DMS153 treated with DMSO at 0.1 percent for 48 hours (cell line): ENCODE measurements around the gene DSCAM.

Source experiments
- DNase-seq: peaks from one replicate; lab custom pipeline; 2025; ENCODE audit not compliant: unreplicated experiment; lab: John Stamatoyannopoulos, UW

DSCAM gene

DNA sequence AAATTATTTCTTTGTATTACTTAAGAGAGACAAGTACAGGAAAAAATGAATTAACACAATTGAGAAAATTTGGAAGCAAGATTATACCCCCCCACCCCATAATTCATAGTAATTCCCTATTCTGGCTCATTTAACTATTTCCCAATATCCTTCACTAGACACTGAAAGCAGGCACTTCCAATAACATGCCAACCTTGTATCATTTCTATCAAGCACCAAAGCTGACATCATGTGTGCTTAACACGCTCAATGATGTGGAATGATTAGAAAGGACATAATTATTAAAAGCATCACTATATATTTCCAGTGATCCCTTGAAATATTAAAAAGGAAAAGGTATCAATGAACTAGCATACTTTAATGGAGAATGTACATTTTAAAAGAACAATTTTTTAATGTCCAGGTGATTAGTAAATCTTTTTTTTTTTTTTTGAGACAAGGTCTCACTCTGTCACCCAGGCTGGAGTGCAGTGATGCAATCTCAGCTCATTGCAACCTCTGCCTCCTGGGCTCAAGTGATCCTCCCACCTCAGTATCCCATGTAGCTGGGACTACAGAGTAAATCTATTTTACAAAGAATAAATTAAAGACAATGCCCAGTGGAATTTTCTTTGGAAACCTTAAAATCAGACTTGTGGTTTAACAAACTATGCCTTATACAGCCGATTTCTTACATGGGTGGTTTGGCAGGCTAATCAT, 443.9 kb downstream of the DSCAM start:
- no peak for DNase-seq

DNA sequence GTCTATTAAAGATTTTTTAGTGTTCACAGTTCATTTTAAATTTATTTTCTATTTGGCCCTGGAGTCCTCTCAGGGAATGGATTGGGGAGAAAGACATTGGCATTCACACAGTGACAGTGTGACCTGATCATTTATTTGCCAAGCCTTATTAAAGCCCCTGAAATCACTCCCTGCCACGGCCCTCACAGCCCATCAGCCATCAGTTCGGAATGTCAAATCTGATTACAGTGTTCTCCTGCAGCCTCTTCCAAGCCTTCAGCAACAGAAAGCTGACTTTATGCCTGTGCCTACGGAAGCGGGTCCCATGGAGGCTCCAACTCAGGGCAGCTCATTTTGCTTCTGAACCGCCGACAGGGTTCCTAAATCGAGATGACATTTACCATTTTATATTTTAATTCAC, 451.2 kb downstream of the DSCAM start:
- DNase-seq = no peak

DNA sequence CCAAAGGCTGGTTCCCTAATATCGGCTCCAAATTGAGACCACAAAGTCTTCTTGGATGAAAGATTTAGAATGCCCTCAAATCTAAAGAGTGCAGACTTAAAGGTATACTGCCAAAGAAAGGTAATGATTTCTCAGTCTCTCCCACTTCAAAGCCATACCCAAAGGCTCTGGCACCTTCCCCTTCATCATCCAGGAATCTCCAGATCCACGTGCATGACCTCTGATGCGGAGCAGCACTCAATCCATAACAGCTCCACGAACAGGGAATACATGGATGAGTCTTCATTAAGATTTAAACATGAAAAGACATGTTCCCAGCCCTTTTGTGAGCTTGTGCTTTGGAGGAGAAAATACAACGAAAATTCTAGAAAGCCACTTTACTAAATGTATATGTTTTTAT, 453.9 kb downstream of the DSCAM start:
- DNase-seq = no peak

DNA sequence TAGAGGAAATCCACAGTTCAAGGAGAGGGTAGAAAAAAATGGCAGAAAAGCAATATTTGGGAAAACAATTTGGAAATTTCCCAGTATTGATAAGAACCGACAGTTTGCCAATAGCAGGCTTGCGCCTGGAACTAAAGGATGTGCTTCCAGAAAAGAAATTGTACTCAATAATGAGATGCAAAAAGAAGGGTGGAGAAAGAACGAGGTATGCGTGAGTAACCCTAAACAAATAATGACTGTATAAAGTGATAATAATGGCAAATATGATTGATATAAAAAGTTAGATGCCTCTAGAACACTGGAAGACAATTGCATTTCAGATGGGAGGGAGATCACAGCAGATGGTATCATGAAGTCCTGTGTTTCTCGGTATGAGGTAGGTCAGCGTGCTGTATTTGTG, 458.9 kb downstream of the DSCAM start:
- no peak for DNase-seq

DNA sequence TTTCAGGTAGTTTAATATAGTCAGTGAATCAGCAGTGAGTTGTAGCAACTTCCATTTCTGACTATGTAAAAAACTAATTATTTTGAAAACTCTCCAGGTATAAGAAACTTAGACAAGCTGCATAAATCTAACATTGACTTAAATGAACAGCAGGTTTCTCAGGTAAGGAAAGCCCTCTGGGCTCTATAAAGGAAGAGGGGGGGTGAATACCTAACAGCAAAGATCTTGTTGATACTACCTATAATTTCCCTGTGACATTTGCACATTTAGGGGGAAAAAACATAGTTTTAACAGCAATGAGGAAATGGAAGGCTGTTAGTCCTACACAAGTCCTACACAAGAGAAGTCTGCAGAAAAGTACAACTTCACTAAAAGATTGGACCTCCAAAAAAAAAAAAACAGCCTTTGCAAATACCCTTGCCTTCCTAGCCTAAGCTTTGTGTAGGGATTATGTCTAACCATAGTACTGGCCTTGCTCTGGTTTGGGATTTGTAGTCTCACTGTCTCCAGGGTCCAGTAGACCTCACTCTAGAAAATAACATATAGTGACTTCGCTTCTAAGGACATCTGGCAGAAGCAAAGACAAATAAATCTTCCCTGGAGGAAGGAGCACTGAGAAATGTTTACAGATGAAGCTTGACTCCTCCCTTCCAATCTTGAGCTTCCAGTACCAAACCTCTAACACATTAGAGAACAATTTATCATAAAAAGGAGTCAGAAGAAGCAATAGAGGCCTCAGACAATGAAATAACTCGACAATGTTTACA, 459.8 kb downstream of the DSCAM start:
- no peak for DNase-seq

DNA sequence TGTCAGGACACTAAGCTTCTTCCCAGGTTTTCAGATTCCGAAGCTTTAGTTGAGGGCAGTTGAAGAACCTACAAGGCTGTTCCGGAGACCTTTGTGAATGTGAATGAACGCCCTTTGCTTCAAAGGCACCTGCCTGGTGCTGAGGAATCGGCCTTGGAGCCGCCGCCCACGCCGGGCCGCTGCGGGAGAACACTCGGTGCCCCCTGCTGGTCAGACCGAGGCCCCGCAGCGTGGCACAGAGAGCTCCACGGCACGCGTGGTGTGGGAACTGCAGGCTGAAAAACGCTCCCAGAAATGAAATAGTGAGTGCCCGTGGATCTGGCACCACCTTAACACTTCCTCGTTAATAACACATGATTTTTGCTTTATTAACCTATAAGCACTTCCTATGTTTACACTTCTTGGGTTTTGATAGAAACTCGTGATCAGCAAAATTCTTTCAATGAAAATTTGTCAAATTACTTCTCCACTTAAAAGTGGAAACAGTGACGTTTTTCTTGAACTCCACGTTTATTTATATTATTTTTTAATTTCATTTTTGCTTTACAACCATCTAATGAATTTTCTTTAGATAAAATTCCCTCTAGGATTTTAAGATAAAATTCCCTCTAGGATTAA, 460.6 kb downstream of the DSCAM start:
- peak; percentile 76 for DNase-seq

DNA sequence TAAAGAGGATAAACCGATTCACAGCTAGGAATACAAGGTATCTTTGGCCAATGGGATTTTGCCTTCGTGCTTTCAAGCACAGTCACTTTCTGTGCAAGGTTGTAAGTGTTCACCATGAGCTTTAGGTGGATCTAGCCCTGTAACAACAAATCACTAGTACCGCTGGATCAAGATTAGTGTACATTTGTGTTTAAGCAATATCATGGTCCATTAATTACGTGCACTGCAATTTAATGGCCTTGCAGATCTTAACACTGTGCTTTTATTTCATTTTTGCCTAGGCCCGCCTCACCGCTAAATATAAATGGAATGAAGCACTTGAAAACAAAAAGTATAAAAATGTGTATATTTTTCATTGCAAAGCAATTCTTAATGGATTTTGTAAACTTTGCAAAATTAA, 461.1 kb downstream of the DSCAM start:
- no peak for DNase-seq

DNA sequence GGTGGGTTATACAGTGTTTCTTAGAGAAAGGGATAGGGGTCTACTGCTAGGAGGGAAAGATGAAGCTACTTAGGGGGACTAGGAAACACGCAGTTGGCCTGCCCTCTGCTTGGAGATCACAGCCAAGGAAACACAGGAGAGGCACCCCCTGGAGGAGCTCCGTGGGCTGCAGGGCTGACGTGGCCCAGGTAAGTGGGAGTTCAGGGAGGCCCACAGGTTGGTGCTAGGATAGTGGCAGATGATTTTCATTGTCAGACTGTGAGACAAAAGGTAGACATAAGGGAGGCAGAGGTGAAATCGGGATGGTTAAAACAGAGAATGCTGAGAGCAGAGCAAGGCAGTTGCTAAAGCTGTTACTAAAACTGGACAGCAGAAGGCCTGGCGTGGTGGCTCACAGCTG, 463.0 kb downstream of the DSCAM start:
- DNase-seq = no peak

DNA sequence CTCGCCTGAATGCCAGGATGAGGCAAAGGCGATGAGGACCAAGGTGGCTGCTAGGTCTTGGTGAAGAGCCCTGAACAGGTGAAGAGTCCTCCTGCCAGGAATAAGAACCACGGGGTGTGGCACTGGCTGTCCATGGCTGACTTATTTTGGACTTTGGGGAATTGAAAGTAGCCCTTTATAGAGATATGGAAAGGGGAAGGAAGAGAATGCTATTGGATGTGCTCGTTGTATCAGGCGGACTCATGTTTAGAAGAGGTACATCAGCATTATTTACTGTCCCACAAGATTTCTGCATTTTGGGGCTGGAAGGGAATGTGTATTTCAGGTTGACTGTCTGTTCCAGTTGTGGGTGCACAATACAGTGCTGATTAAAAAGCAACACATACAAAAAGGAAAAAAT, 465.8 kb downstream of the DSCAM start:
- DNase-seq = no peak

DNA sequence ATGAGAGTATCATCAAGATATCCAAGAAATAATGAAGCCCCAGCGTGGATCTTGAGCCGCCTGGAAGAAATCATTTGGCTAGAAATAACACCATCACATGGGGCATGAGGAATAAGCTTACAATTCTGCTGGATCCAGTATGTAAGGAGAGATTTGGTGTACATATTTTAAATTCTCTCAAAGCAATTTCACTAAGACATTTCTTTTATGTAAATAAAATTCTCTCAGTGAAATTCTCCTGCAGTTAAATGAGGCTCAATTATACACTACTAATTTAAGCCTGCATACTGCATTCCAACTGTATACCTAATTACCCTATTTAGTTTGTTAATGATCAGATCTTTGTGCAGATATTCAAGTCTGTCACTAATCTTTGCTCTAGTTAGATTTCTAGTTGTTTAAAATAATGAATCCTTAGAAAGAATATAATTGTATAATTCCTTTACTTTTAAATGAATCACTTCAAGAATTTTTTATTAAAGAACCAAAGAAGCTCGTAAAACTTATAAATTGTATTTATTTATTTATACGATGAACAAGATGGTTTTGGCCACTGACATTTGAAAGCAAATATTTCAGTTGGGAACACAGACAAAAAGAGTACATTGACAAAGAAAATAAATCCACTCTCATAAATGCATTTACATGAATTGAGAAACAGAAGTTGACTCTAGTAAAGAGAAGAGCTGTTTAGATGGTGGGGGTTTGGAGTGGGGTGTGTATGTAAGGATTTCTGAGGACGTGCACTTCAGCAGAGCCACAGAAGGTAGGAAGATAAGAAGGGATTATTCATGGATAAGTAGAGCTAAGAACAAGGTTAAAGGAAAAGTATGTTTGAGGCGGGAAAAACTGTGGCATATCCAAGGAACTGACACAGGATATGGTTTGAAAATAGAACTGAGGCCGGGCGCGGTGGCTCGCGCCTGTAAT, 466.8 kb downstream of the DSCAM start:
- no peak for DNase-seq

DNA sequence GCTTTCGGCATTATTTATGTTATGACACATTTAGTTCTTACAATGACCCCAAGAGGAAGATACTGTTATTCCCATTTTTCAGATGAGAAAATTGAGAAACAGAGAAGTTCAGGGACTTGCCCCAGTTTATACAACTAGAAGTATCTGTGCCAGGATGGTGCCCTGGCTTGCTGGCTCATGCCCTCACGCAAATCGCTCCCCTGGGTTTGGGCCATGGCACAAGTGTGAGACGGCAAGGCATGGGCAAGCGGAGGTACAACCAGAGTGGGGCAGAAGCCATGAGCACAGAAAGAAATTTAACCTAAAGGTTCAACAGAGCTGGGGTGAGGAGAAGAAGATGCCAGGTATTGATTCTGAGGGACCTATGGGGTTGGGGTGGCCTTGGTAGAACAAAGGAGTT, 469.8 kb downstream of the DSCAM start:
- no peak for DNase-seq

DNA sequence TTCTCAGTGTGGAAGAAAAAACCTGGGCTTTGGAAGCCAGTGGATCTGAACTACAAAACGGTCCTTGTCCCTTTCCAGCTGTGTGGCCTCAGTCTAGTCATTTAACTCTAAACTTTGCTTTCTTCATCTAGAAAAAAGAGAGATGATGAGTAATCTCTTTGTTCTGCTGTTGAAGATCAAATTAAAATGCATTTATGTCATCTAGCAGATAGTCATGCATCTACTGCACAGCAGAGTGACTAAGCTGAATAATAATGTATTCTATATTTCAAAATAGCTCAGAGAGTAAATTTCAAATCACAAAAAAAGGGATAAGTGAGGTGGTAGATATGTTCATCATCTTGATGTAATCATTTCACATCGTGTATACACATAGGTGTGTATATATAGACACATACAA, 473.2 kb downstream of the DSCAM start:
- DNase-seq = no peak

DNA sequence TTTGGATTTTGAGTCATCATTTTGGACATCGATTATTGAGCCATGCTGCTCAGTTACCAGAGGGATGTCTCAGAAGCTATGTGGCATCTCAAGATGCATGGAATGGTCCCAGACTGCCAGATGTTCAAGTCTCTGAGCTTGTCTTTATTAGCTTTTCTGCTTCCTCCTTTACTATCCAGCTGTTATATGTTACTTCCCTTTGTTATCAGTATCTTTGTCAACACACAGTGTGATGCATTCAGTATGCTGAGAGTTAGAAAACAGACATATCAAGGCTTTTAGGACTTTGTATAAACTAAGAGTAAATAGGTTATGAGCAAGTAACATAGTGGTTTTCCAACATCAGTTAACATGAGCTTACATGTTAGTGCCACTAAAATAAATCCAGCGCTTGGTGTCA, 474.5 kb downstream of the DSCAM start:
- no peak for DNase-seq

DNA sequence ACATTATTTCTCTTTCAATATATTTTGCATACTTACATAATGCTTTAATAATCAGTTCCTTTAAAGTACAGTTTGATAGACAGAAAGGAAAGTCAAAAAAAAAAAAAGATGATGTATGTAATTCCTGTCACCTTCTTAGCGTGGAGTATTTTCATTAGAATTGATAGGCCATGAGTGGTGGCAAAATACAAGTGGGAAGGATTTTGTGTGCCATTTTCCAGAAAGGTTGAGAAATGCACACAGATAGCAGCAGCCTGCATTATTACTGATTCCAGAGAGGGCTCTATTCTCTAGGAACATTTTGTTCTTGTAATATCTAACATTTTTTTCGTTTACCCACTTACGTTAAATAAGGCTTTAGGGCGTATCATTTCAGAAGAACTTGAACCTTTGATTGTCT, 475.6 kb downstream of the DSCAM start:
- no peak for DNase-seq

DNA sequence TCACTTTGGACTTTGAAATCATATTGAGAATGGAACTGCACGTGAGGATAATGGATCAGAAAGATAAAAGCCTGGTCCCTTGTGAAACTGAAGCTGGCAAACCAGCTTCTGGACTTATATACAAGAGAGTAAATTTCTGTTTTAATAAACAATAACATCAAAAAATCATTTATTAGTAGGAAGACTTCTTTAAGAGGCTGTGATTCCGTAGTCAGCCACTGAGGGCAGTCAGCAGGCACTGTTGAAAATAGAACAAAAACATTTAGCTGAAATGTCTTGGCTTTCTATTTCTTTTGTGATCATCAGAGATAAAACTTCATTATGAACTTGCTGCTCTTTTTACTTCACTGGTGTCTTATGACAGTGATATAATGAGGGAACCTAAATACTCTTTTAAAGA, 490.3 kb downstream of the DSCAM start:
- no peak for DNase-seq

DNA sequence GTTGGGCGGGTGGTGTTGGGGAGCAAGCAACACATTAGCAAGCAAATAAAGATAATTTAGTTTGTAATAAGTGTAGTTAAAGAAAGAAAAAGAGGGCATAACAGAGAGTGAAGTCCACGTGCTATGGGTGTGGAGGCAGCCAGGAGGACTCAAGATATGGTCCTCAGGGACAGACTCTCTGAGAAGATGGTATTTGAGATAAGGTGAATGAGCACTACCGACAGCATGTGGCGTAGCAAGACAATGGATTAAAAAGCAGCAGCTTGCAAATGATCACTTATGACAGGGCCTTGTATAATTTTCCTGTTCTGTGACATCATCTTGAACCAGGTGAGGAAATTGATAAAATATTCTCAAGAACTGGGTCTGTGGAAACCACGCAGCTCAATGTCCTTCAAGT, 491.9 kb downstream of the DSCAM start:
- DNase-seq = no peak

DNA sequence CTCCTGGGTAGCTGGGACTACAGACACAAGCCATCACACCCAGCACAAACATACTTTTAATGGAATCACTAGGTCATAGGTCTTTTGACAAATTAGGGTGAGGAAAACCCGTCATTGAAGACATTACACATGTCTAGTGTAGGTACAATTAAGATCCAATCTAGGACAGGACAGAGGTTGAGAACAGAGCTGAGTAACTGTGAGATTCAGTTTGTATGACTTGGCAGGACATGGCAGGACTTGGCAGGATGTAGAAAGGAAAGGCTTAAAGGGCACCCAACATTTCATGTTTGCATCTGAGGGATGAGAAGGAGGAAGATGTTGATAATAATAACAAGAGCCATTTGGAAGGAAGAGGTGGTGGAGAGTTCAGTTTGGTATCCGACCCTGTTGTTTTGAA, 496.0 kb downstream of the DSCAM start:
- DNase-seq = no peak

DNA sequence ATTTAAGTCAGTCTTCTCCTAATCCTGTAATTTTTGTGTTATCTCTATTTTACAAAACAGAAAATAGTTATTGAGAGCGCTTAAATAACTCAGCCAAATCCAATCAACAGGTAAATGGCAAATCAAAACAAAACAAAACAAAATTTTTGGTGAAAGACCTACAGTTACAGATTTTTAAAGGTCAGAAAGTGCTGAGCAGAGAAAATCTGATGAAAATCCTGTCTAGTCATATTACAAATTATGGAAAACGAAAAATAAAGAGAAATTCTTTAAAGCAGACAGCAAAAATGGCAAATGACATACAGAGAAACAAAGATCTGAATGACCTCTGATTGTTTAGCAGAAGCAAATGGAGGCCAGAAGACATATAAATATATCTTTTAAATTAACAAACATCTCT, 497.4 kb downstream of the DSCAM start:
- DNase-seq = no peak

DNA sequence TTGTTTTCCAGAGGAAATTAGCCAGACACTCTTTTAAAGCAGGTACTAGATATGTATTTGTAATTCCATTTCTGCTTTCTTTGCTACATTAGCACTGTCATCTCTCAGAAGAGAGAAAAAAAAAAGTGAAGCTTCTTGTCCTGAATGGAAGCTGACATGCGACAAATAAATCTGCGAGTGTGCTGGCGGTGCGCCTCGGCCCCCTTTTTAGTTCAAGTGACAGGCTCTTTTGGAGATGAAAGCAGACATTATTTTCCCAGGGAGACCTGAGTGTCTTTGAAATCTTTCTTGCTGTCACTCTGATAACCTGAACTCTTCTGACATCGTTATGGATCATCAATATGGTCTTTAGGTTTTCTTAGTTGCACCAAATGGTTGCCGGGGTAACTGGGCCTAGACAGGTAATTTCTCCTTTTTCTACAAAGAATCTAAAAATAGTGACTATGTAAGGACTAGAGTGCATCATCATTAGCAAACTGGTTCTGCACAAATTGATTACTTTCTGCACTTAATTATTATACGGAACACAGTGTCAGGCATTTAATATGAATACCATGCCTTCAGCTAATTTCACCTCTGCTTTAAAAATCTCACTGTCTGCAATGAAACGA, 501.1 kb downstream of the DSCAM start:
- no peak for DNase-seq

DNA sequence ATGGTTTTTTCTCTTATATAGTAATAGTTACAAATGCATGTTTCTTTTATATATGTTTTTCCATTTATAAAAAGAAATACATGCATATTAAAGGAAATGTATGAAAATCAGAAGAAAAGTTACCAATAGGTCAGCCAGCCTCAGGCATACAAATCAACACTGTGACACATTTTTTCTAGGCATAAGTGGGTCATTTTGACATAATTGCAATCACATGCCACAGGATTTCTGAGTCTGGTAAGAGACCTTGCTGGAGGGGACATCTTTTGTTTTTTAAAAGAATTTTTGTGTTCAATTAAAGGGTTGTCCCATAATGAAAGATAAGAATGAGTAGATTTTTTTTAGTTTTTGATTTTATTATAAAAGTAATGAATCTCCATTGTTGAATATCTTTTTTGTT, 506.6 kb downstream of the DSCAM start:
- no peak for DNase-seq

DNA sequence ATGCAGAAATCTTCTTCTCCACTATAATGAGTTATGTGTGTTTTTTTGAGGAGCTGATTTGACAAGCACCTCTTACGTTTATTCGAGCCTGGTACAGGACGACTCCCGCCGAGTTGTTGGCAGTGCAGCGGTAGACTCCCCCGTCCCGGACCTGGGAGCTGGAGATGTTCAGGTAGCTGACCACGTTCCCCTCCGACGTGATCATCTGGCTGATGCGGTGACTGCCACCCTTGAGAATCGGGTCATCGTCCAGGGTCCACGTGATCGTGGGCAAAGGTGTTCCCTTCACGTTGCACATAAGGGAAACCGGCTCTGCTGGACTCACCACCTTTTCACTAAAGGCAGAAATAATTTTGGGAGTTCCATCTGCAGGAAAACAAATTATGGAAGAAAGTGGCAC, 507.9 kb downstream of the DSCAM start:
- no peak for DNase-seq
